PFSK-1 (cell line): Measurements from ENCODE around the gene SNX9.

ENCODE experiments used
- FOXP2 ChIP-seq: optimal IDR thresholded peaks from 2 replicates; pipeline ENCODE3; 2011; ENCODE audit warnings: borderline replicate concordance, control low read depth, inconsistent platforms; ENCODE audit not compliant: insufficient read depth; ENCODE audit errors: extremely low read length, extremely low read depth
- POLR2AphosphoS5 ChIP-seq: IDR thresholded peaks from 2 replicates; pipeline ENCODE4 v1.6.1; 2012; ENCODE audit warnings: low read depth, mild to moderate bottlenecking, control low read depth, low read length, moderate library complexity
- SIN3A ChIP-seq: IDR thresholded peaks from 2 replicates; pipeline ENCODE4 v1.6.1; 2012; ENCODE audit warnings: mild to moderate bottlenecking, low read length, moderate library complexity, borderline replicate concordance; ENCODE audit not compliant: insufficient read depth
- TAF1 ChIP-seq: IDR thresholded peaks from 2 replicates; pipeline ENCODE4 v1.6.1; 2012; ENCODE audit warnings: low read length, control low read depth, borderline replicate concordance; ENCODE audit not compliant: insufficient read depth
- TF ChIP-seq, protein P1 (sequence below), 2 experiments: IDR thresholded peaks; 2 replicates each; pipeline versions ENCODE4 v1.6.1 to v1.8.0; 2011 to 2012; ENCODE audit warnings: low read depth in 2 of 2, low read length in 2 of 2, control low read depth in 1 of 2, inconsistent platforms in 1 of 2, mild to moderate bottlenecking in 1 of 2, moderate library complexity in 1 of 2; ENCODE audit not compliant: insufficient read depth in 1 of 2

SNX9 gene

GRCh38 chr6:157988700-157989063 is 165.6 kb downstream of the SNX9 start:
- TF ChIP-seq, protein P1, sequence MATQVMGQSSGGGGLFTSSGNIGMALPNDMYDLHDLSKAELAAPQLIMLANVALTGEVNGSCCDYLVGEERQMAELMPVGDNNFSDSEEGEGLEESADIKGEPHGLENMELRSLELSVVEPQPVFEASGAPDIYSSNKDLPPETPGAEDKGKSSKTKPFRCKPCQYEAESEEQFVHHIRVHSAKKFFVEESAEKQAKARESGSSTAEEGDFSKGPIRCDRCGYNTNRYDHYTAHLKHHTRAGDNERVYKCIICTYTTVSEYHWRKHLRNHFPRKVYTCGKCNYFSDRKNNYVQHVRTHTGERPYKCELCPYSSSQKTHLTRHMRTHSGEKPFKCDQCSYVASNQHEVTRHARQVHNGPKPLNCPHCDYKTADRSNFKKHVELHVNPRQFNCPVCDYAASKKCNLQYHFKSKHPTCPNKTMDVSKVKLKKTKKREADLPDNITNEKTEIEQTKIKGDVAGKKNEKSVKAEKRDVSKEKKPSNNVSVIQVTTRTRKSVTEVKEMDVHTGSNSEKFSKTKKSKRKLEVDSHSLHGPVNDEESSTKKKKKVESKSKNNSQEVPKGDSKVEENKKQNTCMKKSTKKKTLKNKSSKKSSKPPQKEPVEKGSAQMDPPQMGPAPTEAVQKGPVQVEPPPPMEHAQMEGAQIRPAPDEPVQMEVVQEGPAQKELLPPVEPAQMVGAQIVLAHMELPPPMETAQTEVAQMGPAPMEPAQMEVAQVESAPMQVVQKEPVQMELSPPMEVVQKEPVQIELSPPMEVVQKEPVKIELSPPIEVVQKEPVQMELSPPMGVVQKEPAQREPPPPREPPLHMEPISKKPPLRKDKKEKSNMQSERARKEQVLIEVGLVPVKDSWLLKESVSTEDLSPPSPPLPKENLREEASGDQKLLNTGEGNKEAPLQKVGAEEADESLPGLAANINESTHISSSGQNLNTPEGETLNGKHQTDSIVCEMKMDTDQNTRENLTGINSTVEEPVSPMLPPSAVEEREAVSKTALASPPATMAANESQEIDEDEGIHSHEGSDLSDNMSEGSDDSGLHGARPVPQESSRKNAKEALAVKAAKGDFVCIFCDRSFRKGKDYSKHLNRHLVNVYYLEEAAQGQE (IDR thresholded peaks at IDR 0.05; ENCODE audit: insufficient read depth in 1 of 2, low read depth in 2 of 2, low read length in 2 of 2), result no peak
- no peak for TF ChIP-seq POLR2AphosphoS5
- no peak for TF ChIP-seq TAF1
- no peak for TF ChIP-seq FOXP2
- TF ChIP-seq SIN3A, result no peak

DNA sequence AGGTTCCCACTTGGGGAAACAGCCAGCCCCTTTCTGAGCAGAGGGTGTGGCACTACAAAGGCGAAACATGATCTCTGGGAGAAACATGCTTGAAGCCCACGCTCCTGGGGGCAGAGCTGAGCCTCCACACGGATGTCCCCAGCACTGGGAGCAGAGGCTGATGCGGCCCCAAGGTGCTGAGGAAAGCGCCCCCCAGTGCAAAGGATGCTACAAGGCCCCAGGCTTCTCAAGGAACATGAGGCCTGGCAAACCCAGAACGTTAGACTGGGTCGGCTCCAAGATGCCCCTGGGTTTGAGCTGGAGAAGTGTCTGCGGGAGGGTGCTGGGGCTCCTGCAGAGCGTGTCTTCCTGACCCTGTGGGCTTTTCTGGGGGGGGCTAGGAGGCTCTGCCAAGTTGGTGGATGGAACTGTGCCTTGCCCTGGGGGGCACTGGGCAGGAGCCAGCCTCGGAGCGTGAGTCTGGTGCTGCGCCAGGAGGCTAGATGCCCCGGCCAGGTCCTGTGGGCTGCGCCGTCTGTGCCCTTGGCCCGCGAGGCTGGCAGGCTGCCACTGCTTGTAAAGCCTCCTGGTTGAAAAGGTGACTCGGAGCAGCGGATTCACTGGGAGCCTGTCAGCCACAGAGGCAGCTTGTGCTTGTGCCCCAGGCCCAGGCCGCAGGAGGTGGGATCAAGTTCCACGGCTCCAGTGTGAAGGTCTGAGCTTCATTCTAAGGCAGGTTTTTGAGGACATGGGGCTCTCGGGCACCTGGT is 166.7 kb downstream of the SNX9 start:
- TF ChIP-seq SIN3A (no peak), FOXP2 (no peak), POLR2AphosphoS5 (no peak), TAF1 (no peak)
- TF ChIP-seq, protein P1 (IDR thresholded peaks at IDR 0.05; ENCODE audit: insufficient read depth in 1 of 2, low read depth in 2 of 2, low read length in 2 of 2), result no peak

DNA sequence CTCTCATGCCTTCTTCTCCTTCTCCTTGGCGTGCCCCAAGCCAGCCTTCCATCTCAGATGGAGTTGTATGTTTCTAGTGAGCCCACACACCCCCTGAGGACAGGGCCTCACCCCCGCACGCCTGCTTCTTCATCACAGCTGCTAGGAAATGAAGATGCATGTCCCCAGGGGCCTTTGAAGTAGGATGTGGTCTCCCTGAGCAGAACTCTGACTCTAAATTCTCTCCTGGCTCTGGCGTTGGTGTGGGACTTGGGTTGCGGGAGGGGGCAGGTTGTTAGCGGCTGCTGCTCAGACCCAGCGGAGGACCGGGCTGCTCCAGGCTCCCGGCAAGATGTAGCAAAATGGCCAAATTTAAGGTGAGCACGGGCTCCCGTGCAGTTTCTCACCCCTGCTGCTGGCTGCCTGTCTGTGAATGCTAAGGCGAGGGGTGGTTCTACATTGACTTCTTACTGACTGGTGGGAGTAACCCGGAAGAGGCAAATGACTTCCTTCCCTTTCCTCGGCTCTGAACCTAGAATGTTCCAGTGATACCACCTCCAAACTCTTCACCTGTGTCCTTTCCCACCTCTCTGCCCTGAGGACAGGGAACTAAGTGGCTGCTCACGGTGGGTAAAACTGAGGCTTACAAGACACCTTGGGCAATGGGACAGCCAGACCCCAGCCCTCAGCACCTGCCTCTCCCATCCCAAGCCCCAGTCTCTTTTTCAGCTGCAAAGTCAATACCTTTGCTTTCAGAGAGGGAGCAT is 167.4 kb downstream of the SNX9 start:
- TF ChIP-seq, protein P1 (IDR thresholded peaks at IDR 0.05; ENCODE audit: insufficient read depth in 1 of 2, low read depth in 2 of 2, low read length in 2 of 2), result no peak
- TF ChIP-seq TAF1 (no peak), POLR2AphosphoS5 (no peak), SIN3A (no peak), FOXP2 (no peak)

GRCh38 chr6:157991067-157991432 is 168.0 kb downstream of the SNX9 start:
- TF ChIP-seq TAF1 (no peak), FOXP2 (no peak), POLR2AphosphoS5 (no peak), SIN3A (no peak)
- TF ChIP-seq, protein P1 (IDR thresholded peaks at IDR 0.05; ENCODE audit: insufficient read depth in 1 of 2, low read depth in 2 of 2, low read length in 2 of 2), result no peak
